HEK293 (cell line): Measurements from ENCODE around the gene DNAJC5.

Experiments used
- CTCF ChIP-seq: fragments of 450-650 bp; formaldehyde crosslinking; IDR thresholded peaks from 2 replicates; pipeline ENCODE4 v1.5.1; 2016; ENCODE audit warnings: missing biosample characterization, missing genetic modification characterization
- OVOL3 ChIP-seq: fragments of 450-650 bp; formaldehyde crosslinking; IDR thresholded peaks from 2 replicates; pipeline ENCODE4 v1.5.1; 2016; ENCODE audit warnings: missing biosample characterization, missing genetic modification characterization
- SETDB1 ChIP-seq: IDR thresholded peaks from one replicate; pipeline ENCODE4 v1.6.1; 2017; ENCODE audit warnings: mild to moderate bottlenecking, low read length, moderate library complexity, mixed read lengths; ENCODE audit not compliant: insufficient read length
- ZNF132 ChIP-seq: fragments of 450-650 bp; formaldehyde crosslinking; IDR thresholded peaks from 2 replicates; pipeline ENCODE4 v1.5.1; 2017; ENCODE audit warnings: missing biosample characterization, missing genetic modification characterization, borderline replicate concordance
- ZNF335 ChIP-seq: fragments of 450-650 bp; formaldehyde crosslinking; conservative IDR thresholded peaks from 2 replicates; pipeline ENCODE4 v1.5.1; 2016; ENCODE audit warnings: missing biosample characterization, missing genetic modification characterization
- ZNF416 ChIP-seq: fragments of 450-650 bp; formaldehyde crosslinking; IDR thresholded peaks from 2 replicates; pipeline ENCODE4 v1.5.1; 2016; ENCODE audit warnings: missing biosample characterization, missing genetic modification characterization
- ZNF707 ChIP-seq: fragments of 450-650 bp; formaldehyde crosslinking; IDR thresholded peaks from 2 replicates; pipeline ENCODE4 v1.5.1; 2016; ENCODE audit warnings: missing biosample characterization, missing genetic modification characterization
- ZNF792 ChIP-seq: fragments of 450-650 bp; formaldehyde crosslinking; IDR thresholded peaks from 2 replicates; pipeline ENCODE4 v1.5.1; 2016; ENCODE audit warnings: missing biosample characterization, missing genetic modification characterization
- TF ChIP-seq, protein P1 (sequence below): fragments of 450-650 bp; formaldehyde crosslinking; IDR thresholded peaks from 2 replicates; pipeline ENCODE4 v1.5.1; 2016; ENCODE audit warnings: missing biosample characterization, missing genetic modification characterization

GRCh38 chr20:63961664-63962425 is 66.9 kb downstream of the DNAJC5 start:
- TF ChIP-seq CTCF (tag by site-specific recombination) (no peak), OVOL3 (no peak), ZNF132 (tag by site-specific recombination) (no peak), ZNF792 (tag by site-specific recombination) (no peak), ZNF416 (tag by site-specific recombination) (no peak), ZNF707 (tag by site-specific recombination) (no peak), SETDB1 (no peak), ZNF335 (tag by site-specific recombination) (no peak)
- TF ChIP-seq, protein P1, sequence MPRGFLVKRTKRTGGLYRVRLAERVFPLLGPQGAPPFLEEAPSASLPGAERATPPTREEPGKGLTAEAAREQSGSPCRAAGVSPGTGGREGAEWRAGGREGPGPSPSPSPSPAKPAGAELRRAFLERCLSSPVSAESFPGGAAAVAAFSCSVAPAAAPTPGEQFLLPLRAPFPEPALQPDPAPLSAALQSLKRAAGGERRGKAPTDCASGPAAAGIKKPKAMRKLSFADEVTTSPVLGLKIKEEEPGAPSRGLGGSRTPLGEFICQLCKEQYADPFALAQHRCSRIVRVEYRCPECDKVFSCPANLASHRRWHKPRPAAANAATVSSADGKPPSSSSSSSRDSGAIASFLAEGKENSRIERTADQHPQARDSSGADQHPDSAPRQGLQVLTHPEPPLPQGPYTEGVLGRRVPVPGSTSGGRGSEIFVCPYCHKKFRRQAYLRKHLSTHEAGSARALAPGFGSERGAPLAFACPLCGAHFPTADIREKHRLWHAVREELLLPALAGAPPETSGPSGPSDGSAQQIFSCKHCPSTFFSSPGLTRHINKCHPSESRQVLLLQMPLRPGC (tag by site-specific recombination): no peak
